HepG2 (cell line): ENCODE measurements around the gene NFATC2. TPM values are rescaled to one million over a fixed set of nuclear protein-coding genes. Genes with fewer than 3 reads are reported as not detected.

ENCODE experiments used
- ATAC-seq: fragments of 200-7000 bp; cut with Tn5 transposase; 3 replicates; pipeline ENCODE4 v1.9.1; 2020; ENCODE audit warnings: mild to moderate bottlenecking, moderate library complexity
- BruUV-seq: library from RNA; stranded (reverse); fragments of 400-500 nt; replicated peaks from 2 replicates; lab custom pipeline; 2021; lab: Mats Ljungman, UMichigan
- CTCF ChIA-PET: fragments of 300-600 bp; formaldehyde crosslinking; extraction: SDS; loops from one replicate; lab custom pipeline; 2021; ENCODE audit warnings: low total read pairs, inconsistent platforms, low intra/inter-chr PET ratio; lab: Yijun Ruan, JAX
- POLR2A ChIA-PET: fragments of 350-600 bp; sonication (Branson Sonifier 250); formaldehyde crosslinking; loops from one replicate; lab custom pipeline; 2020; ENCODE audit warnings: antibody characterized with exemption, inconsistent platforms; lab: Yijun Ruan, JAX
- DNase-seq: peaks from one replicate; pipeline ENCODE4 v3.0.0-alpha.2; 2015; ENCODE audit warnings: low spot score
- FAIRE-seq: peaks from 3 replicates; lab custom pipeline; 2011; peaks lifted over from hg19 to GRCh38; lab: Jason Lieb, UNC
- H2AFZ ChIP-seq: one replicate; pipeline ENCODE4 v1.6.1; 2011; ENCODE audit warnings: low read length, inconsistent platforms
- H3K27ac ChIP-seq: fragments of 300-600 bp; 3 replicates; pipeline ENCODE4 v1.8.0; 2011; ENCODE audit warnings: mixed run types, mild to moderate bottlenecking, mixed read lengths, low read length, inconsistent platforms; ENCODE audit not compliant: insufficient read depth; ENCODE audit errors: extremely low read length
- H3K27me3 ChIP-seq, 2 experiments: fragments of 200-600 bp in 1 of 2; 2 replicates in 1 of 2; 3 replicates in 1 of 2; pipeline versions ENCODE4 v1.6.0 to v1.8.0; 2011; ENCODE audit warnings: low read length in 2 of 2, mild to moderate bottlenecking in 2 of 2, moderate library complexity in 2 of 2, inconsistent platforms in 1 of 2; ENCODE audit not compliant: insufficient read depth in 2 of 2, control insufficient read depth in 1 of 2
- H3K36me3 ChIP-seq, 2 experiments: fragments of 200-600 bp in 1 of 2; replicated peaks in 1 of 2; 2 replicates in 1 of 2; 3 replicates in 1 of 2; pipeline versions ENCODE4 v1.5.1 to v1.8.0; 2011; ENCODE audit warnings: low read length in 2 of 2, inconsistent platforms in 1 of 2; ENCODE audit not compliant: insufficient read depth in 2 of 2, control insufficient read depth in 1 of 2
- H3K4me1 ChIP-seq: 2 replicates; pipeline ENCODE4 v1.5.1; 2012; ENCODE audit warnings: low read length, inconsistent platforms; ENCODE audit not compliant: insufficient read depth
- H3K4me2 ChIP-seq: 2 replicates; pipeline ENCODE4 v1.6.0; 2011; ENCODE audit warnings: low read depth, low read length, inconsistent platforms
- H3K4me3 ChIP-seq, 3 experiments: fragments of 200-600 bp in 1 of 3; sonication (generic), shearing (Covaris generic) in 1 of 3; replicated peaks in 1 of 3; 2 replicates each; pipeline ENCODE4 v1.5.1; 2011 to 2016; ENCODE audit warnings: low read length in 3 of 3, inconsistent platforms in 2 of 3, low read depth in 2 of 3, mild to moderate bottlenecking in 2 of 3, control low read depth in 1 of 3, mixed read lengths in 1 of 3; ENCODE audit not compliant: insufficient read depth in 1 of 3
- H3K79me2 ChIP-seq: one replicate; pipeline ENCODE4 v1.6.1; 2011; ENCODE audit warnings: low read length, inconsistent platforms; ENCODE audit not compliant: insufficient read depth
- H3K9ac ChIP-seq: 2 replicates; pipeline ENCODE4 v1.6.0; 2011; ENCODE audit warnings: mild to moderate bottlenecking, low read depth, low read length, inconsistent platforms; ENCODE audit not compliant: insufficient read depth
- H3K9me3 ChIP-seq: 2 replicates; pipeline ENCODE4 v1.5.1; 2012; ENCODE audit warnings: mild to moderate bottlenecking, low read length
- H4K20me1 ChIP-seq: 2 replicates; pipeline ENCODE4 v1.6.0; 2011; ENCODE audit warnings: inconsistent platforms, mild to moderate bottlenecking, low read length, moderate library complexity; ENCODE audit not compliant: insufficient read depth
- KDM1A ChIP-seq: IDR thresholded peaks from 2 replicates; pipeline ENCODE4 v1.6.1; 2016; ENCODE audit warnings: missing compliant biosample characterization
- PATZ1 ChIP-seq: sonication (generic); formaldehyde crosslinking; IDR thresholded peaks from 2 replicates; pipeline ENCODE4 v1.4.0; 2020; ENCODE audit warnings: missing genetic modification reagents
- ZMYM4 ChIP-seq: sonication (generic); formaldehyde crosslinking; IDR thresholded peaks from 2 replicates; pipeline ENCODE4 v1.8.1; 2023; ENCODE audit warnings: mild to moderate bottlenecking, missing genetic modification reagents
- ZNF570 ChIP-seq: sonication (generic); formaldehyde crosslinking; IDR thresholded peaks from 2 replicates; pipeline ENCODE4 v1.4.0; 2020; ENCODE audit warnings: mild to moderate bottlenecking, missing genetic modification reagents, borderline replicate concordance
- WGBS: methylation state at CpG from one replicate; pipeline ENCODE4 v1.1.6; 2017; ENCODE audit warnings: low lambda C conversion rate; 5-methylcytosine and 5-hydroxymethylcytosine counted together
- in situ Hi-C: cut with HindIII; loops from 2 replicates; pipeline ENCODE4 v1.10.0; 2017; ENCODE audit warnings: low pct_unique_long_range_greater_than_20kb; ENCODE audit not compliant: extremely low pct_ligation_motif_present
- intact Hi-C: fragments of 100-400 bp; cut with micrococcal nuclease; formaldehyde crosslinking; loops from one replicate; pipeline ENCODE4 v1.10.0; 2022; ENCODE audit not compliant: unreplicated experiment
- polyA plus RNA-seq, 8 experiments: library from polyadenylated mRNA; depleted of rRNA in 3 of 8; stranded (reverse) in 7 of 8; unstranded in 1 of 8; fragments of >200 nt; fragmentation: Illumina TruSeq in 4 of 8; extraction: Trizol in 4 of 8; gene quantifications; 2 replicates each; pipeline versions ENCODE4 v1.2.1 to v1.2.3, GENCODE V29; 2011 to 2016; ENCODE audit warnings: low read depth in 4 of 8, missing spikeins in 1 of 8, mixed read lengths in 1 of 8; ENCODE audit not compliant: insufficient read depth in 1 of 8
- total RNA-seq, 5 experiments: library from RNA; depleted of rRNA; stranded (reverse); fragments of >200 nt; fragmentation: Illumina TruSeq; extraction: Trizol; gene quantifications; 2 replicates each; pipeline ENCODE4 v1.2.3, GENCODE V29; 2016; ENCODE audit warnings: low read depth in 1 of 5
- TF ChIP-seq, protein P1 (sequence below): sonication (generic); formaldehyde crosslinking; IDR thresholded peaks from 2 replicates; pipeline ENCODE4 v1.8.0; 2022; ENCODE audit warnings: mild to moderate bottlenecking, missing genetic modification reagents, borderline replicate concordance

Gene NFATC2
- total and polyA plus RNA-seq, 2 of the 13 experiments (the other 11 are each of a cell fraction or from before 2014, with no cell fraction given): 1.9 to 3.3 TPM

- 86% methylated on average over 3 of the region's 3 CpGs for WGBS
- CTCF ChIA-PET: no interaction called here
- Histone ChIP-seq H3K9ac (no peak overlapping the region), H3K27me3 (no peaks in the 10 kb centered on the region), H3K36me3 (peaks cover 2 to 25% of the 10 kb centered on the region in 2 experiments; a peak in 4 of 5 replicates), H3K27ac (no peak overlapping the region), H3K4me1 (peaks cover 10% of the 10 kb centered on the region), H3K79me2 (no peaks in the 10 kb centered on the region), H3K9me3 (peaks cover 7% of the 10 kb centered on the region; the same call in 1 of the 2 replicates), H4K20me1 (no peaks in the 10 kb centered on the region; the same call in 1 of the 2 replicates), H3K4me2 (no peak overlapping the region), H3K4me3 (no peak overlapping the region), H2AFZ (no peak overlapping the region)
- in situ Hi-C loops: no loop called here
- TF ChIP-seq KDM1A (CRISPR knock-in tag) (no peak), ZNF570 (CRISPR knock-in tag) (no peak), ZMYM4 (CRISPR knock-in tag) (no peak), PATZ1 (CRISPR knock-in tag) (no peak)
- TF ChIP-seq, protein P1, sequence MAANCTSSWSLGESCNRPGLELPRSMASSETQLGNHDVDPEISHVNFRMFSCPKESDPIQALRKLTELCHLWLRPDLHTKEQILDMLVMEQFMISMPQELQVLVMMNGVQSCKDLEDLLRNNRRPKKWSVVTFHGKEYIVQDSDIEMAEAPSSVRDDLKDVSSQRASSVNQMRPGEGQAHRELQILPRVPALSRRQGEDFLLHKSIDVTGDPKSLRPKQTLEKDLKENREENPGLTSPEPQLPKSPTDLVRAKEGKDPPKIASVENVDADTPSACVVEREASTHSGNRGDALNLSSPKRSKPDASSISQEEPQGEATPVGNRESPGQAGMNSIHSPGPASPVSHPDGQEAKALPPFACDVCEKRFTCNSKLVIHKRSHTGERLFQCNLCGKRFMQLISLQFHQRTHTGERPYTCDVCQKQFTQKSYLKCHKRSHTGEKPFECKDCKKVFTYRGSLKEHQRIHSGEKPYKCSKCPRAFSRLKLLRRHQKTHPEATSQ (CRISPR knock-in tag): no peak
- intact Hi-C loops: loop anchor here (10.0 kb wide), 1 partner anchor 73 kb away; no protein-coding TSS in a partner anchor
- FAIRE-seq: no peak
- ATAC-seq: no peak
- POLR2A ChIA-PET: no interaction called here
- no peak for DNase-seq
- no TSS peak for BruUV-seq
Observed at GRCh38 chr20:51457533-51457932, 85.0 kb downstream of the NFATC2 start.
